Muscle of arm (tissue), 12 donors: ENCODE measurements around the gene TMC1. TPM values are rescaled to one million over a fixed set of nuclear protein-coding genes. Genes with fewer than 3 reads are reported as not detected.
A peak's percentile ranks its signal among the peaks of the same experiment; 100 is the strongest.
"Not testable (repeated sequence)": the region's sequence is repeated elsewhere in the genome, so short reads cannot be mapped to it uniquely, and the experiment has no call there.

Experiments
- DNase-seq: peaks from one replicate; pipeline ENCODE4 v3.0.0-alpha.2; 2013
- polyA plus RNA-seq, 12 donors: library from polyadenylated mRNA; unstranded; fragments of 120-200 nt; gene quantifications; one replicate each; pipeline ENCODE4 v1.2.1, GENCODE V29; 2013; ENCODE audit not compliant: insufficient read length in 12 of 12

TMC1 gene
- polyA plus RNA-seq, 12 donors: 0.41 to 2.8 (median 1.1) TPM; not detected in 2

DNA sequence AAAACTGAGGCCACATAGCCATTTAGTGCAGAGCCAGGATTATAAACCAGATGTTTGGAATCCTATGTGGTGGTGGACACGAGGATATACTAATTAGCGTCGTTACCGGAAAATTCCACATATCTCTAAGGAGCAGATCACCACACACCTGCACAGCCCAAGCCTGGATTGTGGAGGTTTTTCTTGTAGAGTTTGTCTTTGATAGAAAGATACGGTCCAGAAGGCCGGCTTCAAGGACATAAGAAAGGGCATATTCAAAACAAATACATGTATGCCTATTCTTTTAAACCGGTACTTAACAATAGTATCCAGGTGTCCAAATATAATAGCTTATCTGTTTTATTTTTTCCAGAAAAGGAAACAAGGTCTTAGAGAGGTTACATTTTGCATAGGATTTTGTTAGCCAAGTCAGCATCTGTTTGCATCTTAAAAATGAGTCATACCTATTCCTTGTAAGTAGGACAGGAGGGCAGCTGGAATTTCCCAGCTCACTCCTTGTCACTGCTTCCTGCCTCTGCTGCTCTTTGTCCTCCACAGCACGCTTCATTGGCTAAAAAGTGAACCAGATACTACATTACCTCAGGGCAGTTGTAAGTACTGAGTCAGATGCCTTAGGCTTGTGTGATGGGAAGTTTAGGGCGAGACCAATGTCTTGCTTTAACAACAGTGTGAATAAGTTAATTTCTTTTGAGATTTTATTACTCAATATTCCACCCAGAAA lies 3.6 kb downstream of the TMC1 start:
- peak; percentile 25 for DNase-seq

- peak; percentile 74 for DNase-seq
Observed at GRCh38 chr9:72526901-72527800, 5.7 kb downstream of the TMC1 start.

GRCh38 chr9:72527801-72528195 lies 6.4 kb downstream of the TMC1 start:
- DNase-seq: no peak

DNA sequence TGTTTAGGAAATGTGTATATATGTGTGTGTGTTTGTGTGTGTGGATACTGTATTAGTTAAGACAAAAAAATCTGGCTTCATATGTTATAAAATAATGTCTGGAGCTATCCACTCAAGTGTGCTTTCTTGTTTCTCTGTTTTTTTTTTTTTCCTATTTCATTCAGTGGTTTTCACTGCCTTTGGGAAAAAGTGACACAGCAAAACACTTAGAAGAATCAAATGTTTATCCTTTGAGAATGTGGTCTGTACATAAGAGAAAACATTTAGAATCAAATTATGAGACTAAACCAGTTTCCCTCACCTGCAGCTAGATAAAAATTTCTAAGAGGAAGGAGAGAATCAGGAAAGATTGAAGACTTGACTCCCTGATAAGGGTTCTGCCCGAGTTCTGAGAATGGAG lies 8.1 kb downstream of the TMC1 start:
- DNase-seq: no peak

- DNase-seq: no peak
Observed at GRCh38 chr9:72533322-72533721, 11.9 kb downstream of the TMC1 start.

DNA sequence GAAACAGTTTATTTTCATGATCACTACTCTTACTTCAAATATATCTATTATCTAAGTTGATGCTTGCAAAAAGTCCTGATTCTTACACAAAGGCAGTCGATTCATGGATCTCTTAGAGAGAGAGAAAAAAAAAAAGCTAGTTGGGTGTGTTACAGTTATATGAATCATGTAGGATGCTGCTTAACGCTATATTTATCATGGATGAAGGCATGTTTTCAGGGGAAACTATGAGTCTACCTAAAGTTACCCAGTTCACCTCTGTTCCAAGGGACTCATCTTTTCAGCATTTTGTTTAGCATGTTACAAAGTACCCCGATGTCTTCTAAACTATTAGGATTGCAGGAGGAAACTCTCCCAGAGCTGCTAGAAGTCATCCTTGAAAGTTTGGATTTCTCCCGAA lies 13.5 kb downstream of the TMC1 start:
- no peak for DNase-seq

GRCh38 chr9:72537011-72537545 lies 15.7 kb downstream of the TMC1 start:
- DNase-seq: no peak

GRCh38 chr9:72537671-72538070 lies 16.3 kb downstream of the TMC1 start:
- DNase-seq: no peak

- no peak for DNase-seq
Observed at GRCh38 chr9:72538921-72539702, 17.7 kb downstream of the TMC1 start.

DNA sequence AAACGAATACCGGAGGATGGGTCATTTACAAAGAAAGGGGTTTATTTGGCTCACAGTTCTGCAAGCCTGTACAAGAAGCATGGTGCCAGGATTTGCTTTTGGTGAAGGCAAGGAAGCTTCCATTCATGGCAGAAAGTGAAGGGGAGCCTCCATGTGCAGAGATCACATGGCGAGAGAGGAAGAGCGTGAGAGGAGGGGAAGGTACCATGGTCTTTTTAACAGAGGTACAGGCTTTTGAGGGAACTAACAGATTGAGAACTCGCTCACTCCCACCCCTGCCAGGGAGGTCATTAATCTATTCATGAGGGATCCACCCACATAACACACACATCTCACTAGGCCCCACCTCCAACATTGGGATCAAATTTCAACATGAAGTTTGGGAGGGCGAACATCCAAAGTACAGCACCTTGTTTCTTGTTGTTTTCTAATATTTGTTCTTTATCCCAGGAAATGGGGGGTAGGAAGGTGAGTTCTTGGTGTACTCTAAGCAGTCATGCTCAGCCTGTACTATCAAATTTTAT lies 18.5 kb downstream of the TMC1 start:
- DNase-seq: no peak

DNA sequence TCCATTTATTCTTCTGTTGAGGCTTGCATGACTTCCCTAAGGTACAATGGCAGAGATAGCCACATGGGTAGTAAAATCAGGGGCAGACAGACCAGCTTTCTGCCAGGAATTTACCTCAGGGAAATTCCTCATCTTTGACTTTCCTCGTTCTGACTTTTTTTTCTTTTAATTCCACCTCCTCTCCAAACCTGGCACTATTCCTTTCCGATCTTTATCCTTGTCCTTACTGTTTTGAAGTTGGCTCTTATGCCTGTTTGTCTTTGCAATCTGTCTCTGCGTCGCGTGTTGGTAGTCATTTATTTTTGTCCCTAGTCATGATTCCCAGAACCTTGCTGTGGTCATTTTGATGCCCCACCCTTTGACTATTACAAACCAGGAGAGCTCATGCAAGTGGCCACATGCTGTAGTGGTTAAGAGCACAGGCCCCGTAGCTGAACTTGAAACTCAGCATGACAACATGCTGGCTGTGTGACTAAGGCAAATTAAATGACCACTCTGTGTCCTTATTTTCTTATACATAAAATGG lies 19.0 kb downstream of the TMC1 start:
- no peak for DNase-seq

DNA sequence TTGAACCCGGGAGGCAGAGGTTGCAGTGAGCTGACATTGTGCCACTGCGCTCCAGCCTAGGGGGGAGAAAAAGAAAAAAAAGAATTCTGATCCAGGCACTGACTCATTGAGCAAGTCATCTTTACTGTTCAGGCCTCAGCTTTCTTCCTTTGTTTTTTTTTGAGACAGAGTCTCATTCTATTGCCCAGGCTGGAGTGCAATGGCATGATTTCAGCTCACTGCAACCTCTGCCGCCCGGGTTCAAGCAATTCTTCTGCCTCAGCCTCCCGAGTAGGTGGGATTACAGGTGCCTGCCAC lies 21.1 kb downstream of the TMC1 start:
- DNase-seq: not testable (repeated sequence)

DNA sequence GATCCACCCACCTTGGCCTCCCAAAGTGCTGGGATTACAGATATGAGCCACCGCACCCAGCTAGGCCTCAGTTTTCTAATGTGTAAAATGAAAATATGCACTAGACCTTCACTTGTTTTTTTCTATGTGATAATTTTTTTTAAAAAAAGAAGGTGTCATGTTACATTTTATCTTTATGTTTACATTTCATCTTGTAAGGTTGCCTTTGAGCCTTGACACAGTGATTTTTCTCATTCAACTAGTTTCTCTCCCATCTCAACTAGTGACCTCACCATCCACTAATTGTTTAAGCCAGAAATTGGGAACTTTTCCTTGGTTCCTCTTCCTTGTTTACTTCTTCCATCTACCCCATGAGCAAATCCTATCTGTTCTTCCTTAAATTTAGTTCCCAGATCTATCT lies 21.5 kb downstream of the TMC1 start:
- no peak for DNase-seq

DNA sequence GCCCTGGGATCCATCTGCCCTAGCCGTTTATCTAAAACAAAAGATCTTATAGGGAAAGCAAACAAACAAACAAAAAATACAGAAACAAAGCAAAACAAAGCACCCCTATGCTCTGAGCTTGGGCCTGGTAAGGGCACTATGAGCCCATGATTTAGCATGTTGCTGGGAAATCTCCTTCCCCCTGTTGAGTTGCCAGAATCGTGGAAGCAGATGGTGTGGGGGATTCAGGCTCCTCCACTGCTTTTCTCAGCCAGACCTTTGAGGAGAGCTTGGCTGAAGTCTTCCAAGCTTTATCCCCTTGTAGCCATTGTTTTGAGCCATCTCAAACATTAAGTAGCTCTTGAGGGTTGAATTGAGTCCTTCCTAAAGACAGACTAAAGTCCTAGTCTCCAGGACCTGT lies 29.9 kb downstream of the TMC1 start:
- no peak for DNase-seq

DNA sequence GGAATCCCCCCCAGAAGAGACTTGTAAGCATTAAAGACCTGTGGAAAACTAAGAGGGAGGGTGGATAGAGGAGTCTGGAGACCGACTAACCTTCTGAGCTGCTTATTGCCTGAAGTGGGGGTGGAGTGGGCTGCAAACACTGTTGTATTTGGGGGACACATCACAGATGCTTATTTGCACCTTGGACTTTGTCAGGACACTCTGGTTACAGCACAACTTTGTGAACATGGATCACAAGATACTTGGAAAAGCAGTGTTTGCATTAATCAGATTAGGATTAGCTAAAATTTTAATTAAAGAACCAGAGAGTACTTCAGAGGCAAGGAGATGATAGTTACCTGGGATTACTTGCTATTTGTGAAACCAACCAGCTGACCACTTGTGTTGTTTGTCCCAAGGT lies 30.9 kb downstream of the TMC1 start:
- no peak for DNase-seq

GRCh38 chr9:72554221-72554641 lies 32.8 kb downstream of the TMC1 start:
- peak; percentile 34 for DNase-seq

DNA sequence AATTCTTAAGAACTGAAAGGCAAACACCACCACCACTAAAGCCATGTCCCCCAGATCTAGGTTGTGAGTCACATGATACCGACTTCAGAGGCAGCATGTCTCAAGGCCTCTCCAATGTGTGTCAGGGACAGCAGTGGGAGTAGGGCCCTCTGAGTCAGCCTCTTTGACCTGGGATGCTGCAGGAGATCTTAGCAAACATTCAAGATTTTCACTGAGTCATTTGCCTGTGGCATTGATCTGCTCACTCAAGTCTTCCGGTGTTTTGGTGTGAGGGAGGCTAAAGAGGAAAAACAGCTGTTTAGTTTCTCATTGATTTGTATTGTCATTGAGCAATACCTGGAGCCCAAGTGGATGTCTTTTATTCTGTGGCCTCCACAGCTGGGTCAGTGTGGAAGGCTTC lies 36.1 kb downstream of the TMC1 start:
- DNase-seq: no peak

GRCh38 chr9:72560086-72560485 lies 38.7 kb downstream of the TMC1 start:
- no peak for DNase-seq

DNA sequence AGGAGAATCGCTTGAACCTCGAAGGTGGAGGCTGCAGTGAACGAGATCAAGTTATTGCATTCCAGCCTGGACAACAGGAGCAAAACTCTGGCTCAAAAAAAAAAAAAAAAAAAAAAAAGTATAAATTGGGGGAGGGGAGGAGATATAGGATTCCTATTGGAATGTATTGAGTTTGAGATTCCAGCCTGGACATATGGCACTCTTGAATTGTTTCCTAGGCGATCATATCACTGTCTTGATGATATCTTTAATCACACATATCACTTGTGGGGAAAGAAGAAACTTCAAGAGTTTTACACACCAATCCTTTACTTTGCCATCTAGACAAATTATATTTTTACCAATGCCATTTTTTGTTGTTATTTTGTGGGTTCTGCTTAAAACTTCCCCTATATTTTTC lies 42.4 kb downstream of the TMC1 start:
- DNase-seq: no peak

DNA sequence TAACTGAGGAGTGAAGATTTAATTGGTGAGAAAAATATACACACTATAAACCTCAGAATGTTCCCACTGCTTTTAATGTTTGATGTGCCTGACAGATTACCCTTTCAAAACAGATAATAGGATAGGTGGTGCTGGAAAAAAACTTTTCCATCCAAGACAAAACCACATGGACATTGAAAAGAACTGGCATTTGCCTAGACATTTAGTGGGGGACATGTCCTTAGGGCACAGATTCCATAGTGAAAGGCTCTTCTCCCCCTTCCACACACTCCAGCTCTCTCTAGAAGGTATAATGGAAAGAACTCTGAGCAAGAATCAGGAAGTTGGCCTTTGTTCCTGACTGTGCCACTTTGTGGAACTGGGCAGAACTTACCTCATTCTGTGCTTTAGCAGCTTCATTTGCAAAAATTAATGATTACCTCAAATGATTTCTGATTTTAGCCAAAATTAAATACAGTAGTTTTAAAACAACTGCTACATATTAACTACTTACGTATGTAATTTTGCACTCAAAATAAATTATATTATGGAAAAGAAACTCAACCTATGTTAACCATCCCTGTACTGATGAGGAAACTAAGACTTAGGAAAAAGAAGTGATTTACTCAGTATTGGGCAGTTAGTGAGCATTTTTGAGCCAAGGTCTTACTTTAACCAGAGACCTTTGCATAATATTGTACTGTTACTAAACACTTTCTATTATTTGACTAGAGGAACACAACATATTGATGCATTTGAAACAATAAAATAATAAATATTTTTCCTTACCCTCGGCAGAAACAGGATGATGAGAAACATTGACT lies 43.3 kb downstream of the TMC1 start:
- DNase-seq: no peak

DNA sequence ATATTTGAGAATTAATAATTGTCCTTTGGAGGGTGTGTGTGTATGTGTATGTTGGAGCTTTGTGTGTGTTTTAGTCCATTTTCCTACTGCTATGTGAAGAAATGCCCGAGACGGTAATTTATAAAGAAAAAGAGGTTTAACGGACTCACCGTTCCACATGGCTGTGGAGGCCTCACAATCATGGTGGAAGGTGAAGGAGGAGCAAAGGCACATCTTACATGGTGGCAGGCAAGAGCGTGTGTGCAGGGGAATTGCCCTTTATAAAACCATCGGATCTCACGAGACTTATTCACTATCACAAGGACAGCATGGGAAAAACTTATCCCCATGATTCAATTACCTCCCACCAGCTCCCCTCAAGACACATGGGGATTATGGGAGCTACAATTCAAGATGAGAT lies 44.1 kb downstream of the TMC1 start:
- no peak for DNase-seq
